ENCODE results near the gene DLX1. TPM values are rescaled to one million over a fixed set of nuclear protein-coding genes. Genes with fewer than 3 reads are reported as not detected.

The DLX1 gene
- total and polyA plus RNA-seq, 9 of the 15 experiments (the other 6 are each of a cell fraction or from before 2014, with no cell fraction given) = 1.9 to 26.2 (median 9.6) TPM

DNA sequence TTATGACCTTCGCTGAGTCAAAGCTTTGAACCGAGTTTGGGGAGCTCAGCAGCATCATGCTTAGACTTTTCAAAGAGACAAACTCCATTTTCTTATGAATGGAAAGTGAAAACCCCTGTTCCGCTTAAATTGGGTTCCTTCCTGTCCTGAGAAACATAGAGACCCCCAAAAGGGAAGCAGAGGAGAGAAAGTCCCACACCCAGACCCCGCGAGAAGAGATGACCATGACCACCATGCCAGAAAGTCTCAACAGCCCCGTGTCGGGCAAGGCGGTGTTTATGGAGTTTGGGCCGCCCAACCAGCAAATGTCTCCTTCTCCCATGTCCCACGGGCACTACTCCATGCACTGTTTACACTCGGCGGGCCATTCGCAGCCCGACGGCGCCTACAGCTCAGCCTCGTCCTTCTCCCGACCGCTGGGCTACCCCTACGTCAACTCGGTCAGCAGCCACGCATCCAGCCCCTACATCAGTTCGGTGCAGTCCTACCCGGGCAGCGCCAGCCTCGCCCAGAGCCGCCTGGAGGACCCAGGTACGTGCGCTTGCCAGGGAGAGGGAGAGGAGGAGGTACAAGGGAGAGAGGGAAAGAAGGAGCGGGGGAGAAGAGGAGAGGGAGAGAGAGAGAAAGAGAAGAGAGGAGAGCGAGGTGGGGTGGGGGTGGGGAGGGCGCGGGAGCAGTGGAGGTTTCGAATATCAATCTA, at the start of gene DLX1 (continued):
- TF ChIP-seq TAF9B (IDR thresholded peaks at IDR 0.05; ENCODE audit: partially characterized antibody) (peak; percentile 63), ZKSCAN8 (CRISPR knock-in tag; IDR thresholded peaks at IDR 0.05) (no peak), ARID3A (IDR thresholded peaks at IDR 0.05; ENCODE audit: borderline replicate concordance, low read depth, low read length) (no peak), POLR2A (conservative IDR thresholded peaks at IDR 0.05) (peak; percentile 82), SP1 (CRISPR knock-in tag; IDR thresholded peaks at IDR 0.05) (no peak), SIN3A (IDR thresholded peaks at IDR 0.05; ENCODE audit: borderline replicate concordance in 2 of 2, control insufficient read depth in 1 of 2, low read depth in 2 of 2, low read length in 2 of 2) (0 out of 4 replicates have a peak, but pooled peaks of 1 of the 2 experiments have one; percentile 14), PTRF (tag; IDR thresholded peaks at IDR 0.05) (no peak), MAZ (CRISPR knock-in tag; conservative IDR thresholded peaks at IDR 0.05 in 1 of 2, IDR thresholded peaks at IDR 0.05 in 1 of 2) (peak in 1 of 2 experiments; percentile 22; a peak in 1 of 4 replicates), CHCHD3 (CRISPR knock-in tag; IDR thresholded peaks at IDR 0.05) (no peak), GABPA (tag; conservative IDR thresholded peaks at IDR 0.05; ENCODE audit: low read depth) (no peak; the same call in 1 of the 2 replicates), ZNF79 (CRISPR knock-in tag; IDR thresholded peaks at IDR 0.05; ENCODE audit: low read depth) (no peak), ZSCAN29 (IDR thresholded peaks at IDR 0.05) (no peak), EWSR1 (IDR thresholded peaks at IDR 0.05; ENCODE audit: borderline replicate concordance, low read depth, partially characterized antibody) (no peak), POLR3G (IDR thresholded peaks at IDR 0.05; ENCODE audit: extremely low read depth, insufficient read length, insufficient replicate concordance) (no peak), E2F4 (CRISPR knock-in tag; IDR thresholded peaks at IDR 0.05; ENCODE audit: low read depth) (no peak), CBX8 (IDR thresholded peaks at IDR 0.05; ENCODE audit: borderline replicate concordance, extremely low read depth, low read depth, low read length, poor library complexity, severe bottlenecking) (no peak), RBM22 (IDR thresholded peaks at IDR 0.05; ENCODE audit: low read depth, low read length, poor library complexity, severe bottlenecking) (peak; percentile 41), RBBP5 (IDR thresholded peaks at IDR 0.05; ENCODE audit: borderline replicate concordance, insufficient read depth, low read length, poor library complexity, severe bottlenecking) (peak; percentile 51), MAFK (IDR thresholded peaks at IDR 0.05; ENCODE audit: low read length) (0 out of 2 replicates have a peak, but pooled peaks have one; percentile 54), CAMTA2 (CRISPR knock-in tag; conservative IDR thresholded peaks at IDR 0.05) (no peak)
- TF ChIP-seq, protein P1, sequence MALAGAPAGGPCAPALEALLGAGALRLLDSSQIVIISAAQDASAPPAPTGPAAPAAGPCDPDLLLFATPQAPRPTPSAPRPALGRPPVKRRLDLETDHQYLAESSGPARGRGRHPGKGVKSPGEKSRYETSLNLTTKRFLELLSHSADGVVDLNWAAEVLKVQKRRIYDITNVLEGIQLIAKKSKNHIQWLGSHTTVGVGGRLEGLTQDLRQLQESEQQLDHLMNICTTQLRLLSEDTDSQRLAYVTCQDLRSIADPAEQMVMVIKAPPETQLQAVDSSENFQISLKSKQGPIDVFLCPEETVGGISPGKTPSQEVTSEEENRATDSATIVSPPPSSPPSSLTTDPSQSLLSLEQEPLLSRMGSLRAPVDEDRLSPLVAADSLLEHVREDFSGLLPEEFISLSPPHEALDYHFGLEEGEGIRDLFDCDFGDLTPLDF (CRISPR knock-in tag; IDR thresholded peaks at IDR 0.05) = no peak
- TF ChIP-seq, protein P2, sequence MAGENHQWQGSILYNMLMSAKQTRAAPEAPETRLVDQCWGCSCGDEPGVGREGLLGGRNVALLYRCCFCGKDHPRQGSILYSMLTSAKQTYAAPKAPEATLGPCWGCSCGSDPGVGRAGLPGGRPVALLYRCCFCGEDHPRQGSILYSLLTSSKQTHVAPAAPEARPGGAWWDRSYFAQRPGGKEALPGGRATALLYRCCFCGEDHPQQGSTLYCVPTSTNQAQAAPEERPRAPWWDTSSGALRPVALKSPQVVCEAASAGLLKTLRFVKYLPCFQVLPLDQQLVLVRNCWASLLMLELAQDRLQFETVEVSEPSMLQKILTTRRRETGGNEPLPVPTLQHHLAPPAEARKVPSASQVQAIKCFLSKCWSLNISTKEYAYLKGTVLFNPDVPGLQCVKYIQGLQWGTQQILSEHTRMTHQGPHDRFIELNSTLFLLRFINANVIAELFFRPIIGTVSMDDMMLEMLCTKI (IDR thresholded peaks at IDR 0.05; ENCODE audit: partially characterized antibody) = no peak

Data from K562 (cell line).